ENCODE data around the gene COG4.
"Not testable (repeated sequence)": the region's sequence is repeated elsewhere in the genome, so short reads cannot be mapped to it uniquely, and the experiment has no call there.

The COG4 gene

DNA sequence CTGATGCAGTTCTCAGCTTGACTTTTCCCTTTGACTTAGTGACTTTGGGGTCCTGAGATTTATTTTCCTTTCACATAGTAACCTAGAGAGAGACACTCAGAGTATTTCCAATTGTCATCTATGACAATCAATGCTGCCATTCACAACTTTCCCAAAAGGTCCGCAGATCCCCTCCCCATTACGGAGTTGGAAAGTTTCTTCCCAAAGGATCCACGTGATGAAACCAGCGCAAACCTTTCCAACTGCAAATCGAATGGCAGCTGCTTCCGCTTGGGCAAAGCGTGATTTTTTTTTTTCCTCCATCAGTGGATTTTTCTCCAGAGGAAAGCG is 69.5 kb downstream of the COG4 start:
- DNase-seq = no peak

DNA sequence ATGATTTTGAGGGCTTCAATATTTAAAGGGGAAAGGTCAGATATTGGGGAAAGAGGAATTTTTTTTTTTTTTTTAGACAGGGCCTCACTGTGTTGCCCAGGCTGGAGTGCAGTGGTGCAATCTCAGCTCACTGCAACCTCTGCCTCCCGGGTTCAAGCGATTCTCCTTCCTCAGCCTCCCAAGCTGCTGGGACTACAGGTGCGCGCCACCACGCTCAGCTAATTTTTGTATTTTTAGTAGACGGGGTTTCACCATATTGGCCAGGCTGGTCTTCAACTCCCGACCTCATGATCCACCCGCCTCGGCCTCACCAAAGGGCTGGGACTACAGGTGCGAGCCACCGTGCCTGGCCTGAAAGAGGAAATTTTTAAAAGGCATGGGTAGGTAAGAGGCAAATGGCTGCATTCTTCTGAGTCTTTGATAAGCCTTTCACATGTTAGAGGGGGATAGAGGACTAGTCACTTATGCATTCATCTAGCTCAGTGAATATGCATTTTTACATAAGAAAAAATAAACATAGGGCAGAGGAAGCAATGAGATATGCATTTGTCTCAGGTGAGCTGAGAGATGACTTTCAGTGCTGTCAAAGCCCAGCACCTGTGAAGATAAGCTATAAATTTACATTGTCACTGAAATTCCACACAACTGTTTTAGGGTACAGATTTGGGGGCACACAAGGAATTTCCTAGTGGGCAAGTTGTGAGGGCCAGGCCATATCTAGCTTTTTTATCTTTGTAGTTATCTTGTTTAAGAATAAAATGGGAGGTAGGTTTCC is 70.0 kb downstream of the COG4 start:
- no peak for DNase-seq

DNA sequence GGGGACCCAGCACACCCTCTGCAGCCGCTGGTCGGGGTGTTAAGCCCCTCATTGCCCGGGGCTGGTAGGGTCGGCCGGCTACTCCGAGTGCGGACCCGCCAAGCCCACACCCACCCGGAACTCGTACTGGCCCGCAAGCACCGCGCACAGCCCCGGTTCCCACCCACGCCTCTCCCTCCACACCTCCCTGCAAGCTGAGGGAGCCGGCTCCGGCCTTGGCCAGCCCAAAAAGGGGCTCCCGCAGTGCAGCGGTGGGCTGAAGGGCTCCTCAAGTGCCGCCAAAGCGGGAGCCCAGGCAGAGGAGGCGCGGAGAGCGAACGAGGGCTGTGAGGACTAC is 72.4 kb downstream of the COG4 start:
- not testable (repeated sequence) for DNase-seq

DNA sequence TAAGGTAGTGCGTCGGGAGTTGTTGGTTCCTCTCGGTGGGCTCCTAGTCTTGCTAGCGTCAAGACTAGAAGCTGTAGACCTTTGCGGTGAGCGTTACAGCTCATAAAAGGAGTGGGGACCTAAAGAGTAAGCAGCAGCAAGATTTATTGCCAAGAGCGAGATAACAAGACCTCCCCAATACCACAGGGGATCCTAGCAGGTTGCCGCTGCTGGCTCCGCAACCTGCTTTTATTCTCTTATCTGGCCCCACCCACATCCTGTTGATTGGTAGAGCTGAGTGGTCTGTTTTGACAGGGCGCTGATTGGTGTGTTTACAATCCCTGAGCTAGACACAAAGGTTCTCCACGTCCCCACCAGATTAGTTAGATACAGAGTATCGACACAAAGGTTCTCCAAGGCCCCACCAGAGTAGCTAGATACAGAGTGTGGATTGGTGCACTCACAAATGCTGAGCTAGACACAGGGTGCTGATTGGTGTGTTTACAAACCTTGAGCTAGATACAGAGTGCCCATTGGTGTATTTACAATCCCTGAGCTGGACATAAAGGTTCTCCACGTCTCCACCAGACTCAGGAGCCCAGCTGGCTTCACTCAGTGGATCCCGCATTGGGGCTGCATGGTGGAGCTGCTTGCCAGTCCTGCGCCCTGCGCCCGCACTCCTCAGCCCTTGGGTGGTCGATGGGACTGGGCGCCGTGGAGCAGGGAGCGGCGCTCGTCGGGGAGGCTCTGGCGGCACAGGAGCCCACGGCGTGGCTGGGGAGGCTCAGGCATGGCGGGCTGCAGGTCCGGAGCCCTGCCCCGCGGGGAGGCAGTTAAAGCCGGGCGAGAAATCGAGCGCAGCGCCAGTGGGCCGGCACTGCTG is 73.0 kb downstream of the COG4 start:
- not testable (repeated sequence) for DNase-seq

DNA sequence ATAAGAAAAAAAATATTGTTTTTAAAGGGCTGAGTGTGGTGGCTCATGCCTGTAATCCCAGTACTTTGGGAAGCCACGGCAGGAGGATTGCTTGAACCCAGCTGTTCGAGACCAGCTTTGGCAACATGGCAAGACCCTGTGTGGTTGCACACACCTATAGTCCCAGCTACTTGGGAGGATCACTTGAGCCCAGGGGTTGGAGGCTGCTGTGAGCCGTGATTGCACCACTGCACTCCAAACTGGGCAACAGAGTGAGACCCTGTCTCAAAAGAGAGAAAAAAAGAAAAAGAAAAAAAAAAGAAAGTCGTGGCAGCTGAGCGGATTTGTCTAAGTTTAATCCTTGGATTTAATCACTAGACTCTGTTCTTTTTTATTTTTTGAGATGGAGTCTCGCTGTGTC is 75.3 kb downstream of the COG4 start:
- DNase-seq = no peak

DNA sequence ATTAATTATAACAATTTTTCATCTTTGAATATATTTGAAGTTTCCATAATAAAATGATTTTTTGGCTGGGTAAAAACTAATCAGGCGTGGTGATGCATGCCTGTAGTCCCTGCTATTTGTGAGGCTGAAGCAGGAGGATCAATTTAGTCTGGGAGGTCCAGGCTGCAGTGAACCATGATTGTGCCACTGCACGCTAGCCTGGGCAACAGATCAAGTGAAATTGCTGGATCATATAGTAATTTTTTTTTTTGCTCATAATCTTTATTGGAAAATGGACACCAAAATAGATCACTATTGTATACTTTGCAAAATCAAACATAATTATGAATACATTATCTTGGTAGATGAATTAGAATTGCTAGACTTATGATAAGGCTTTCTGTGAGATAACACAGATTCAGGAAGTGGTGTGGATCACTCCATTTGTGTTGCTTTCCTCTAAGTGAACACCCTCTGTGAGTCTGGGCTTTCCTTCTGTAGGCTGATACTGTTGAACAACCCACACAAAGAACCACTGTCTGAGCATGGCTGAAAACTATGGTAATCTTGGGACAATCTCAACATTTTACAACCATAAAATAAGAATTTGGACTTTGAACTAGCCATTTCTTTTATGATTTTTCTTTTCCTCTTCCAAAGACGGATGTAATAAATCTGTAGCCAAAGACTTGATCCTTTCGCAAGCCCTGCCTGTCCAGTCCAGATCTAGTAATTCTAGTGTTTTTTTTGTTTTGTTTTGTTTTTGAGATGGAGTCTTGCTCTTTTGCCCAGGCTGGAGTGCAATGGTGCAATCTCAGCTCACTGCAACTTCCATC is 78.9 kb downstream of the COG4 start:
- DNase-seq = no peak

DNA sequence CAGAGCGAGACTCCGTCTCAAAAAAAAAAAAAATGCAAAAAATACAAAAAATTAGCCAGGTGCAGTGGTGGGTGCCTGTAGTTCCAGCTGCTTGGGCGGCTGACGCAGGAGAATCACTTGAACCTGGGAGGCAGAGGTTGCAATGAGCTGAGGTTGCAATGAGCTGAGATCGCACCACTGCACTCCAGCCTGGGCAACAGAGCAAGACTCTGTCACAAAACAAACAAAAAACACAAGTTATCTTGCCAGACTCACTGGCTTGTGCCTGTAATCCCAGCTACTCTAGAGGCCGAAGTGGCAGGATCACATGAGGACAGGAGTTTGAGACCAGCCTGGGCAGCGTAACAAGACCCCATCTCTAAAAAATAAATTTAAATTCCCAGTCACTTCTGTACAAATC is 81.0 kb downstream of the COG4 start:
- DNase-seq = no peak

DNA sequence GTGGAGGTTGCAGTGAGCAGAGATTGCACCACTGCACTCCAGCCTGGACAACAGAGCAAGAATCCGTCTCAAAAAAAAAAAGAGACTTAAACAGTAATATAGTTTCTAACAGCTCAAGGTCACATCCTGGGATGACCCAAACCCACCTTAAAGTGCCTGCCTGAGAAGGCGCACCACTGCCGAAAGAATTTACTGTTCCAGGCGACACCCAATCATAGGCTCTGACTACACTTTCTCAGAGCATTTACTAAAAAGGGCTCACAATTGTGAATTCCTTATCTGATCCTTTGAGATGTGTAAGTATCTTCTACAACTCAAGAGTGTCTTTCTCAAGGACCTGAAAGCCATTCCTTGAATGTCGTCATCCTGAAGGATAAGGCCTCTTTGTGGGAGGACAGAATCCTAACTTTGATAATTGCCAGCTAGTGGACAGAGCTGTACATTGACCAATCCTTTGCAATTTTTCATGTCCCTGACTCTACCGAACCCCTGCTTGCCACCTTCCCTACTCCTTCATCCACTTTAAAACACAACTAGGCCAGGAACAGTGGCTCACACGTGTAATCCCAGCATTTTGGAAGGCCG is 81.9 kb downstream of the COG4 start:
- no peak for DNase-seq

DNA sequence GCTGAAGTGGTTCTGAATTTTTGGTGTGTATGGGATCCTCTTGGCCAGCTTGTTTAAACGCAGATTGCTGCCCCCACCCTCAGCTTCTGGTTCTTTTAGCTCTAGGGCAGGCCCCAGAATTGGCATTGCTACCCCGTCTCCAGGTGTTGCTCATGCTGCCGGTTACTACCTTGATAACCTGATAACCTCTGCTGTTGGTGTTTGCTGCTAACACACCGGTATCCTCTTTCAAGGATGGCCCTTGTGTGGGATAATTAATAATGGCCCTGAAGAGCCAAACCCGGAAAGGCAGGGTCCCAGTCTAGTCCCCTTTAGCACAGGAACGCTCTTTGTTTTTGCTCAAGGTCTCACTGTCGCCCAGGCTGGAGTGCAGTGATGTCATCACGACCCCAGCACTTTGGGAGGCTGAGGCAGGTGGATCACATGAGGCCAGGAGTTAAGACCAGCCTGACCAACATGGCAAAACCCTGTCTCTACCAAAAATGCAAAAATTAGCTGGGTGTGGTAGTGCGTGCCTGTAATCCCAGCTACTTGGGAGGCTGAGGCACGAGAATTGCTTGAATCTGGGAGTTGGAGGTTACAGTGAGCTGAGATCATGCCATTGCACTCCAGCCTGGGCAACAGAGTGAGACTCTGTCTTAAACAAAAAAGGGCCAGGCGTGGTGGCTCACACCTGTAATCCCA is 83.2 kb downstream of the COG4 start:
- no peak for DNase-seq

DNA sequence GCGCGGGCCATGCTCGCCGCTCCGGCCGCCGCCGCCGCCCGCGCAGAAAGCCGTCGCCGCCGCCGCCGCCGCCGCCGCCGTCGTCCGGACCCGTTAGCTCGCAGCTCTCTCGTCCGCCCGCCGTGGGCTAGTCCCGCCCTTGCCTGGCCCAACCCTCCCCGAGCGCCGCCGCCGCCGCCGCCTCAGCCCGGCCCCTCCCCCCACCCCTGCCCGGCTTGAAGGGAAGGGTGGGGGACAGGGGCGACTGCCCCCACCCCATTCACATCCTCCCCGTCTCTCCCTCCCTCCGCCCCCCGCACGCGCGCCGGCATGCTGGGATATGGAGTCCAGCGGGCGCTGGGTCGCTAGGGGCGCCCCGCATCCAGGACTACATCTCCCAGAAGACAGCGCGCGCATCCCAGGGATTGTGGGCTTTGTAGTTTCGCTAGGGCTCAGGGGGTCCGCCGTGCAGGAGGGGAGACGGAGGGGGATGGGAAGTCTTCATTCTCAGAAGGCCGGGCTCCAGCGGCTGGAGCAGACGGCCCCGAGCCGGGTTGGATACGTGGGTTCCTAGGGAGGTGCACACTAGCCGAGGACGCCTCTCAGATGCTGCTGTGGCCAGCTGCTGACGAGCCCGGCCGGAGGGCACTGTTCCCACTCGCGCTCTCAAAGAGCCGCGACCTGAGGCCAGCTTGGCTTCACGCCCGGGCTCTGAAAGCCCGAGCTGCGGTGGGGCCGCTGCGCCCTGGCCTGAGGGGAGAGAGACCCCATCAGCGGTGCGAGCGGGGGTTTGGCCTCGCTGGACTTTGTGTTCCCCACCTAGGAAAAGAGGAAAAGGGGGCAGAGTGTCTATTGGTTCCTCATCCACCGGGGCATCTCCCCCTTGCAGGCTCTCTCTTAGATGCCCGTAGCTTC is 84.1 kb downstream of the COG4 start, which contains the start of gene ST3GAL2:
ST3GAL2 (minus strand) TSS at position 132 of the 894 bp plus-strand sequence. CDS start 40,570 bp downstream, outside the sequence.
- DNase-seq = peak; percentile 93

DNA sequence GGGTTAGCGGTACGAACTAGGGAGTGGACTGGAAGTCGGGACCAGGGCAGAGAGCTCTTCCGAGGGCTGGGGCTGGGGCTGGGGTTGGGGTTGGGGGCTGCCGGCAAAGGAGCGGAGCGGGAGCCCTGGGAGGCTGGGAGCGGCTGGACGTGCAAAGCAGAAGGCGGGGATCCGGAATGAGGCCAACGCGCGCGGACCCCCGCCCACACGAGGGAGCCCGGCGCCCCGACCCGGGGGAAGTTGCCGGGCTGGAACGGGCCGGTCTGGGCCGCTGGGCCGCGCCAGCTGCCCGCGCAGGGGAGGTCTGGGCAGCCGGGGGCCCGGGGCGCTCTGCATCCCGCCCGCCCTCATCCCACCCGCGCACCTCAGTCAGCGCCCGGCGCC is 84.8 kb downstream of the COG4 start:
- no peak for DNase-seq

DNA sequence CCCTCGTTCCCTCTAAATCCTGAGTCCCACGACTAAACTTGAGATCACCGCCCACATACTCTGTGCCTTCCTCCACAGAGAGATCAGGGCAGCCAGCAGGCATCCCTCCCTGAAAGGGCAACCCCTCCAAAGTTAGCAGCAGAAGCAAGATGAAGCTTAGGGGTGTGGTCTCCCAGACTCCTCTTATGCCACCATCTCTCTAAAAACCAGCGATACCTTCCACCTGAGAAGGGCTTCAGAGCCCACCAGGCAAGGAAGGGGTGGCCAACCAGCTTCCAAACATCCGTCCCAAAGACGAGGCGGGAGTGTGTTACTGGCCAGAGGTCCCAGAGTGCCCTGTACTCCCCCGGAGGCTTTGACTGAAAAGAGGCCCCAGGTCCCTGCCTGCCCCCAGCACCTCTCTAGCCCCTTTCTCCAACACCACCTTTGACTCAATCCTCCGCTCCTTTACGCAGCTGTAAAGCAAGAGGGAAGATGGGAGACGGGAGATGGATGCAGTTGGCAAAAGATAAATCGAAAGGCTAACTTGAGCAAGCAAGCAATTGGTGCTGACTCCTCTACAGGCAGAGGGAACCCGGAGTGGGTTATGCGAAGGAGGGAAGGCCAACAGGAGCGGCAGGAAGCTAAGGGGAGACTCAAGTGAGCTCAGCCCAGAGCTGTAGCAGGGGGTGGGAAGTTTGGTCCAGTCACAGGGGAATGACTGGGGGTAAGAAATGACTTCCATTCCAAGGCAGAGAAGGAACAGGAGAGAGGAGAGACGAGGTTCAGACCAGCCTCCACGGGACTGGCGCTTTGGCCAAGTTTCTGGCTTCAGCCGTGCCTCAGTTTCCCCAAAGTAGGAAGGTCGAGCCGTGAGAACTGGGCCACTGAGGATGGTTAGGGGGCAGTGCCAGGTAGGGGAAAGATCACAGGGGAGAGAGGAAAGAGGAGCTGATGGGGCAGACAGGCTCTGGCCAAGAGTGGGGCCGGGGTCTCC is 85.5 kb downstream of the COG4 start:
- DNase-seq = no peak

DNA sequence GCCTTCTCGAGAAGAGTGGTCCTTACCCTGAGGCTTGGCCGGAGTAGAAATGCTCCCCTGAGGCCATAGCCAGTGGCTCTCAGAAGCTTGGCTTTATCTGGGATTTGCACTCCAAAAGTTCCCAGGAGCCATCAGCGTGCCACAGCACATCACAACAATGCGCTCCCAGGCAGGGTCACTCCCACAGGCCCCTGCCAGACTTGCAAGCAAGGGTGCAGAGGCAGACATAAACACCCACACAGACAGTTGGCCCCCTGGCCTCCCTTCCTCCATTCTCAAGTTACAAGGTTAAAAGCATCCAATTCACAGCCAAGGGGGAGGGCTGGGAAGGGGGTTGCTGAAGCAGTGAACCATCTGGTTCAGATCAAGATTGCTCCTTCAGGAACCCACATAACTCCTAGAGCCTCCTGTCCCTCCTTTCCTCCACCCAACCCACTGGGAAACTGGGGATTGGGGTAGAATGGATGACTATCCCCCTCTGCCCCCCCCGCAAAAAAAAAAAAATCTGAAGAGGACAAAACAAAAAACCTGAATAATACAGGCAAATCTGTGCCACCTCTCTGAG is 86.3 kb downstream of the COG4 start:
- no peak for DNase-seq

DNA sequence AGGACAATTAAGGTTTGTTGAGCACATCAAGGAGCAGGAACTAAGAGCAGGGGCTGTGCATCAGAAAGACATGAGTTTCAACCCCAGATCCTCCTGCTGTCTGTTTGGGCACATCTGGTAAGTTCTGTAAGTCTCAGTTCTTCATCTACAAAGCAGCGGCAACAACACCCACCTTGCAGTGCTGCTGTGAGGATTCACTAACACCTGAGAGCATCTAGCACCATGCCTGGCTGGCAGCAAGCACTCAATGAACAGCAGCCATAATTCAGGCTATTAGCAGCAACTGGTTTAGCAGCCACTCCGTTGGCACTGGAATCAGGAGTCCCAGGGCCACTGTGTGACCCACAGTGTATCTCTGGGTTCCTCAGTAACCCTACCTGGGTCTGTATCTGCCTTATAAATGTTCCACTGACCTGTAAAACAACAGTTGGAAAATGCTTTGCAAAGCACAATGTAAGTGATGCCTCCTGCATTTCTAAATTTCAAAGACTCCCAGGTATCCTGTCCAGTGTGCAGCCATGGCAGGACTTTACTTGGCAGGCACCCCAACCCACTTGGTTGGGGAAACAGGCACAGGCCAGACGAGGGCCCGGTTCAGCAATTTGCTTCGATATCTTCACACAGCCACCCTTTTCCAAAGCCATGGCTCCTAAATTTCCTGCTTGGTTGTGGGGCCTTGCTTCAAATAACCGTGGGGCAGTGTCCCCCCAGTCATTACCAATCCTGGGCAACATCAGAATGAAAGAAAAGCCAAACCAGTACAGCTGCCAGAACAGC is 88.7 kb downstream of the COG4 start:
- DNase-seq = no peak

DNA sequence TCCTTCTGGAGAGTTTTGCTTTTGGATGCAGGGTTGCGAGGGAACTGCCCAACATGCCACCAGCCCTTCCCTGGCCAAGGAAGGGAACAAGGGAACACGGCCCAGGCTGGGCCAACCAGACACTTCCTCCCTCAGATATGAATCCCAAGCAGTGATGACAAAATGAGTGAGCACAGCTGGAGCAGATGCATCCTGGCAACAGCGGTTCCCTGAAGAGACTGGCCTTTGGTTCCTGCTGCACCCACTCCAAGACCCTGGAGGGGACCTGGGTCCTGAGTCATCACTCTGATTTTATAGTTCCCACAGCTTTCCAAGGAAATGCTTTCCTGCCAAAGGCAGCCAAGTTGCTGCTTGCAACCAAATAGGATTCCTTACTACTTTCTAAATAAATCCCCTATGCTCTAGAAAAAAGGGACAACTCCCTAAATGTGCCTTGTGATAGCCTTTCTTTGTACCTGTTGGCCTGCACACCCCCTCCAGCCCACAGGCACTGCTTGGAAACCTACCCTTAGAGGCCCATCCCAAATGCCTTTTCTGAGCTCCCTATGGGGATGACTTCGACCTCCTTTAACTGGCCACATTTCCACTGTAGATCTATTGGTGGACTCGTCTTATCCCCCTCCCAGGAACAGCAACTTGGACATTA is 89.8 kb downstream of the COG4 start:
- DNase-seq = no peak

DNA sequence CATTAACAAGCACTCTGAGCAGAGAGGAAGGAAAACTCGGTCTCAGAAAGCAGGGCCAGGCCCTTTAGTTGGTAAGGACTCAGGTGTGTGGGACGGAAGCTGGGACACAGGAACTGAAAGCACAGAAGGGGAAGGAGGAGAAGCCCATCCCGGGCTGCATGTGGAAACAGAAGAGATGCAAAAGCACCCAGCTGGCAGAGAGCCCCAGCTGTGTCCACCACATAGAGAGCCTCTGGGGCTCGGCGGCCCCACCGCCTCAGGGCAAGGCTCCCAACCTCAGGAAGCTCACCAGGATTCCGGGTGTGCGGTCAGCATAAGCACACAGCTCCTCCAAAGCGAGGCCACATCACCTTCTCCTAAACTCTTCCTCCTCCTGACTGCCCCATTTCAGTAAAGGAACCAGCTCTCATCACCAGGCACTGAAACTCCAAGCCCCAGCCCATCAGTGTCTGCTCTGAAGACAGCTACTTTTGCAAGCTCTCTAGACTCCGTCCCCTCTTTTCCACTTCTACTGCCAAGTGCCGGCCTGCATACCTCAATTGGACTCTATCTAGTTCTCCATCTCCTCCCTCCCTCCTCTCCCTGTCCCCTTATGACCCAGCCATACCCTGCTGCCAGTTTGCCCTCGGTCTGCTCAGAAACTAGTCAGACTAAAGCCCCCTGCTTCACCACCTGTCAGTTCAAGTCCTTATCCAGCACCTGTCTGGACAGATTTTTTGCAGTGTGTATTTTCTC is 90.5 kb downstream of the COG4 start:
- no peak for DNase-seq

DNA sequence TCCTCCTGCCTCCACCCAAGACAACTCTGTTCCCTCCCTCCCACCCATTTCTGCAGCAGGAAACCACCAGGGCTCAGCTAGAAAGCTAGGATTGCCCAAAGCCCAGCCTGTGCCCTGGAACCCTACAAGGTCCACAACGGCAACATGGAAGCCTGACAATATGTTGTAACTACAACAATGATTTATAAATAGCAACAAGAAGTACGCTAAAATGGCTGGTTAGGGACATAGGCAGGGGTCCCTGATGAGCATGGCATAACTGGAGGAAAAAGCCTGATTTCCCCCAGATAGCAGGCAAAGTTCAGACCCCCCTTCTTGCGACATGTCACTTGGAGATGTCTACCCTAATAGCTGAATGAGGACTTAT is 91.0 kb downstream of the COG4 start:
- no peak for DNase-seq

Measured in effector CD4-positive, alpha-beta T cell (primary cell).